SK-N-SH treated with all-trans-retinoic acid at 6 μM for 48 hours (cell line): ENCODE measurements around the gene GNA14.

Experiments
- ATAC-seq: fragments of 200-7000 bp; cut with Tn5 transposase; 3 replicates; pipeline ENCODE4 v1.9.1; 2020; ENCODE audit warnings: mild to moderate bottlenecking, moderate library complexity
- ARNTL ChIP-seq: fragments of 450-650 bp; formaldehyde crosslinking; IDR thresholded peaks from 2 replicates; pipeline ENCODE4 v1.5.0; 2020; ENCODE audit warnings: low read depth, mild to moderate bottlenecking, moderate library complexity, borderline replicate concordance
- BACH2 ChIP-seq: fragments of 250-450 bp; sonication (Bioruptor Pico); IDR thresholded peaks from 2 replicates; pipeline ENCODE4 v1.9.0; 2021; ENCODE audit warnings: mild to moderate bottlenecking, borderline replicate concordance
- CSDC2 ChIP-seq: fragments of 250-450 bp; sonication (Bioruptor Pico); IDR thresholded peaks from 2 replicates; pipeline ENCODE4 v1.5.0; 2020; ENCODE audit warnings: mild to moderate bottlenecking, moderate library complexity
- ESRRG ChIP-seq: fragments of 250-450 bp; sonication (Bioruptor Pico); IDR thresholded peaks from 2 replicates; pipeline ENCODE4 v1.6.1; 2021; ENCODE audit warnings: mild to moderate bottlenecking
- GLIS3 ChIP-seq: fragments of 250-450 bp; sonication (Bioruptor Pico); IDR thresholded peaks from 2 replicates; pipeline ENCODE4 v1.5.0; 2020; ENCODE audit warnings: mild to moderate bottlenecking, moderate library complexity
- ISL1 ChIP-seq: fragments of 250-450 bp; sonication (Bioruptor Pico); IDR thresholded peaks from 2 replicates; pipeline ENCODE4 v2.1.2; 2022; ENCODE audit warnings: mild to moderate bottlenecking, moderate library complexity
- OSR1 ChIP-seq: fragments of 250-450 bp; sonication (Bioruptor Pico); IDR thresholded peaks from 2 replicates; pipeline ENCODE4 v1.8.0; 2022; ENCODE audit warnings: moderate library complexity, mild to moderate bottlenecking, inconsistent platforms
- PPARA ChIP-seq: fragments of 250-450 bp; sonication (Bioruptor Pico); IDR thresholded peaks from 2 replicates; pipeline ENCODE4 v1.5.0; 2020; ENCODE audit warnings: mild to moderate bottlenecking, borderline replicate concordance
- RARB ChIP-seq: fragments of 250-450 bp; sonication (Bioruptor Pico); IDR thresholded peaks from 2 replicates; pipeline ENCODE4 v1.8.0; 2021; ENCODE audit warnings: mild to moderate bottlenecking, moderate library complexity
- SNAI2 ChIP-seq: fragments of 250-450 bp; sonication (Bioruptor Pico); IDR thresholded peaks from 2 replicates; pipeline ENCODE4 v1.5.0; 2020; ENCODE audit warnings: mild to moderate bottlenecking, moderate library complexity
- TCF4 ChIP-seq: fragments of 250-450 bp; sonication (Bioruptor Pico); IDR thresholded peaks from 2 replicates; pipeline ENCODE4 v1.8.0; 2021; ENCODE audit warnings: mild to moderate bottlenecking, moderate library complexity, borderline replicate concordance
- TOX ChIP-seq: fragments of 250-450 bp; sonication (Bioruptor Pico); IDR thresholded peaks from 2 replicates; pipeline ENCODE4 v1.8.0; 2021; ENCODE audit warnings: mild to moderate bottlenecking, moderate library complexity, borderline replicate concordance
- ZFP3 ChIP-seq: fragments of 250-450 bp; sonication (Bioruptor Pico); IDR thresholded peaks from 2 replicates; pipeline ENCODE4 v1.5.0; 2020; ENCODE audit warnings: mild to moderate bottlenecking, moderate library complexity
- ZFP30 ChIP-seq: fragments of 450-650 bp; formaldehyde crosslinking; IDR thresholded peaks from 2 replicates; pipeline ENCODE4 v1.5.0; 2022; ENCODE audit warnings: mild to moderate bottlenecking, moderate library complexity
- ZNF565 ChIP-seq: fragments of 450-650 bp; formaldehyde crosslinking; conservative IDR thresholded peaks from 2 replicates; pipeline ENCODE4 v1.5.0; 2020; ENCODE audit warnings: low read depth, mild to moderate bottlenecking, moderate library complexity
- ZNF70 ChIP-seq: fragments of 450-650 bp; formaldehyde crosslinking; IDR thresholded peaks from 2 replicates; pipeline ENCODE4 v1.5.0; 2020; ENCODE audit warnings: mild to moderate bottlenecking, moderate library complexity
- ZNF8 ChIP-seq: fragments of 450-650 bp; formaldehyde crosslinking; IDR thresholded peaks from 2 replicates; pipeline ENCODE4 v1.5.0; 2020; ENCODE audit warnings: mild to moderate bottlenecking, moderate library complexity
- TF ChIP-seq, protein P1 (sequence below): fragments of 250-450 bp; sonication (Bioruptor Pico); IDR thresholded peaks from 2 replicates; pipeline ENCODE4 v1.8.0; 2021; ENCODE audit warnings: low read depth, mild to moderate bottlenecking, moderate library complexity, borderline replicate concordance
- TF ChIP-seq, protein P2 (sequence below): fragments of 250-450 bp; sonication (Bioruptor Pico); IDR thresholded peaks from 2 replicates; pipeline ENCODE4 v1.5.1; 2021; ENCODE audit warnings: mild to moderate bottlenecking, moderate library complexity
- TF ChIP-seq, protein P3 (sequence below): fragments of 250-450 bp; sonication (Bioruptor Pico); IDR thresholded peaks from 2 replicates; pipeline ENCODE4 v1.5.0; 2020; ENCODE audit warnings: mild to moderate bottlenecking, moderate library complexity
- TF ChIP-seq, protein P4 (sequence below): fragments of 250-450 bp; sonication (Bioruptor Pico); IDR thresholded peaks from 2 replicates; pipeline ENCODE4 v1.8.0; 2020; ENCODE audit warnings: mild to moderate bottlenecking, moderate library complexity, borderline replicate concordance
- TF ChIP-seq, protein P5 (sequence below): fragments of 250-450 bp; sonication (Bioruptor Pico); IDR thresholded peaks from 2 replicates; pipeline ENCODE4 v1.5.1; 2020; ENCODE audit warnings: low read depth, mild to moderate bottlenecking, moderate library complexity

The GNA14 gene

DNA sequence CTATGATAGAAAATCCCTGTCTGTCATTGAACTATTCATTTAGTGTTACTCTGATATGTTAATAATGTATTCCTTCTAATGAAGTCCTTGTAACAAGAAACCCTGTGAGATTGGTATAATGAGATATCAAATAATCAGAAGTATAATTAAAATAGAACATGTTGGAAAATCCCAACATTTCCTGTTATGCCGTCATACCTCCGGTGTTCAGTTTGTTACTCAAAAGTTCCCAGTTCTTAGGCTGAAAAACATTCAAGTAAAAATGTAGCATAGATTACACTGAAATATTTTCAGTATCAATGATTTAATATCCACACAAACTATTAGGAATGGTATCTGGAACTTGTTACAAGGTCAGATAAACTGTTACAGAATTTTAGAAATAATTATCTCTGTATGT is 227.5 kb downstream of the GNA14 start:
- TF ChIP-seq ZNF8 (CRISPR knock-in tag) (no peak), CSDC2 (CRISPR knock-in tag) (no peak), ZNF70 (CRISPR knock-in tag) (no peak), OSR1 (CRISPR knock-in tag) (no peak), ARNTL (no peak), ZNF565 (no peak), TCF4 (CRISPR knock-in tag) (no peak), ESRRG (CRISPR knock-in tag) (no peak), RARB (no peak), ZFP3 (CRISPR knock-in tag) (no peak), PPARA (CRISPR knock-in tag) (no peak), ISL1 (no peak), GLIS3 (CRISPR knock-in tag) (no peak), SNAI2 (CRISPR knock-in tag) (no peak)
- TF ChIP-seq, protein P1, sequence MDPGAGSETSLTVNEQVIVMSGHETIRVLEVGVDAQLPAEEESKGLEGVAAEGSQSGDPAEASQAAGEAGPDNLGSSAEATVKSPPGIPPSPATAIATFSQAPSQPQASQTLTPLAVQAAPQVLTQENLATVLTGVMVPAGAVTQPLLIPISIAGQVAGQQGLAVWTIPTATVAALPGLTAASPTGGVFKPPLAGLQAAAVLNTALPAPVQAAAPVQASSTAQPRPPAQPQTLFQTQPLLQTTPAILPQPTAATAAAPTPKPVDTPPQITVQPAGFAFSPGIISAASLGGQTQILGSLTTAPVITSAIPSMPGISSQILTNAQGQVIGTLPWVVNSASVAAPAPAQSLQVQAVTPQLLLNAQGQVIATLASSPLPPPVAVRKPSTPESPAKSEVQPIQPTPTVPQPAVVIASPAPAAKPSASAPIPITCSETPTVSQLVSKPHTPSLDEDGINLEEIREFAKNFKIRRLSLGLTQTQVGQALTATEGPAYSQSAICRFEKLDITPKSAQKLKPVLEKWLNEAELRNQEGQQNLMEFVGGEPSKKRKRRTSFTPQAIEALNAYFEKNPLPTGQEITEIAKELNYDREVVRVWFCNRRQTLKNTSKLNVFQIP (CRISPR knock-in tag) = no peak
- TF ChIP-seq, protein P2, sequence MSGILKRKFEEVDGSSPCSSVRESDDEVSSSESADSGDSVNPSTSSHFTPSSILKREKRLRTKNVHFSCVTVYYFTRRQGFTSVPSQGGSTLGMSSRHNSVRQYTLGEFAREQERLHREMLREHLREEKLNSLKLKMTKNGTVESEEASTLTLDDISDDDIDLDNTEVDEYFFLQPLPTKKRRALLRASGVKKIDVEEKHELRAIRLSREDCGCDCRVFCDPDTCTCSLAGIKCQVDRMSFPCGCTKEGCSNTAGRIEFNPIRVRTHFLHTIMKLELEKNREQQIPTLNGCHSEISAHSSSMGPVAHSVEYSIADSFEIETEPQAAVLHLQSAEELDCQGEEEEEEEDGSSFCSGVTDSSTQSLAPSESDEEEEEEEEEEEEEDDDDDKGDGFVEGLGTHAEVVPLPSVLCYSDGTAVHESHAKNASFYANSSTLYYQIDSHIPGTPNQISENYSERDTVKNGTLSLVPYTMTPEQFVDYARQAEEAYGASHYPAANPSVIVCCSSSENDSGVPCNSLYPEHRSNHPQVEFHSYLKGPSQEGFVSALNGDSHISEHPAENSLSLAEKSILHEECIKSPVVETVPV (CRISPR knock-in tag) = no peak
- TF ChIP-seq, protein P3, sequence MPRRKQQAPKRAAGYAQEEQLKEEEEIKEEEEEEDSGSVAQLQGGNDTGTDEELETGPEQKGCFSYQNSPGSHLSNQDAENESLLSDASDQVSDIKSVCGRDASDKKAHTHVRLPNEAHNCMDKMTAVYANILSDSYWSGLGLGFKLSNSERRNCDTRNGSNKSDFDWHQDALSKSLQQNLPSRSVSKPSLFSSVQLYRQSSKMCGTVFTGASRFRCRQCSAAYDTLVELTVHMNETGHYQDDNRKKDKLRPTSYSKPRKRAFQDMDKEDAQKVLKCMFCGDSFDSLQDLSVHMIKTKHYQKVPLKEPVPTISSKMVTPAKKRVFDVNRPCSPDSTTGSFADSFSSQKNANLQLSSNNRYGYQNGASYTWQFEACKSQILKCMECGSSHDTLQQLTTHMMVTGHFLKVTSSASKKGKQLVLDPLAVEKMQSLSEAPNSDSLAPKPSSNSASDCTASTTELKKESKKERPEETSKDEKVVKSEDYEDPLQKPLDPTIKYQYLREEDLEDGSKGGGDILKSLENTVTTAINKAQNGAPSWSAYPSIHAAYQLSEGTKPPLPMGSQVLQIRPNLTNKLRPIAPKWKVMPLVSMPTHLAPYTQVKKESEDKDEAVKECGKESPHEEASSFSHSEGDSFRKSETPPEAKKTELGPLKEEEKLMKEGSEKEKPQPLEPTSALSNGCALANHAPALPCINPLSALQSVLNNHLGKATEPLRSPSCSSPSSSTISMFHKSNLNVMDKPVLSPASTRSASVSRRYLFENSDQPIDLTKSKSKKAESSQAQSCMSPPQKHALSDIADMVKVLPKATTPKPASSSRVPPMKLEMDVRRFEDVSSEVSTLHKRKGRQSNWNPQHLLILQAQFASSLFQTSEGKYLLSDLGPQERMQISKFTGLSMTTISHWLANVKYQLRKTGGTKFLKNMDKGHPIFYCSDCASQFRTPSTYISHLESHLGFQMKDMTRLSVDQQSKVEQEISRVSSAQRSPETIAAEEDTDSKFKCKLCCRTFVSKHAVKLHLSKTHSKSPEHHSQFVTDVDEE (CRISPR knock-in tag) = no peak
- no peak for ATAC-seq

DNA sequence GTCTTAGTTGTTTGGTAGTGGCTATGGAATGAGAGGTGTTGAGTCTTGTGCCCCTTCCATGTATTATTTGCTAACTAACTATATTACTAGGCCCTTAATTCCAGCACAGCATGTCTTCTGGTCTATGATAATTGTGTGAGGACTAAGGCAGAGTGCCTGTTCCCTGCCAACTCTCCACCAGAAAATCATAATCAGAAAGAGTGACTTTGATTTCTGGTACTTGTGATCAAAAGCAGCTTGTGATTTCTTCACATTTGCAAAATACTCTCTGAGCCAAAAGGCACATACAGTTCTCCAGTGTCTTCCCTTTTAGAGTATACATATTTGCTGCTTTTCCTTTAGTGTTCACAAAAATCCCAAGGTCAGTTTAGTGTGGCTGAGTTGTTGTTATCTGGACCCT is 229.9 kb downstream of the GNA14 start:
- TF ChIP-seq ZFP30 (no peak), ZNF8 (CRISPR knock-in tag) (no peak), ARNTL (no peak), BACH2 (CRISPR knock-in tag) (no peak), TCF4 (CRISPR knock-in tag) (no peak), ZNF70 (CRISPR knock-in tag) (no peak)
- TF ChIP-seq, protein P4, sequence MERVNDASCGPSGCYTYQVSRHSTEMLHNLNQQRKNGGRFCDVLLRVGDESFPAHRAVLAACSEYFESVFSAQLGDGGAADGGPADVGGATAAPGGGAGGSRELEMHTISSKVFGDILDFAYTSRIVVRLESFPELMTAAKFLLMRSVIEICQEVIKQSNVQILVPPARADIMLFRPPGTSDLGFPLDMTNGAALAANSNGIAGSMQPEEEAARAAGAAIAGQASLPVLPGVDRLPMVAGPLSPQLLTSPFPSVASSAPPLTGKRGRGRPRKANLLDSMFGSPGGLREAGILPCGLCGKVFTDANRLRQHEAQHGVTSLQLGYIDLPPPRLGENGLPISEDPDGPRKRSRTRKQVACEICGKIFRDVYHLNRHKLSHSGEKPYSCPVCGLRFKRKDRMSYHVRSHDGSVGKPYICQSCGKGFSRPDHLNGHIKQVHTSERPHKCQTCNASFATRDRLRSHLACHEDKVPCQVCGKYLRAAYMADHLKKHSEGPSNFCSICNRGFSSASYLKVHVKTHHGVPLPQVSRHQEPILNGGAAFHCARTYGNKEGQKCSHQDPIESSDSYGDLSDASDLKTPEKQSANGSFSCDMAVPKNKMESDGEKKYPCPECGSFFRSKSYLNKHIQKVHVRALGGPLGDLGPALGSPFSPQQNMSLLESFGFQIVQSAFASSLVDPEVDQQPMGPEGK (CRISPR knock-in tag) = no peak
- TF ChIP-seq, protein P2 (CRISPR knock-in tag) = no peak
- no peak for ATAC-seq

DNA sequence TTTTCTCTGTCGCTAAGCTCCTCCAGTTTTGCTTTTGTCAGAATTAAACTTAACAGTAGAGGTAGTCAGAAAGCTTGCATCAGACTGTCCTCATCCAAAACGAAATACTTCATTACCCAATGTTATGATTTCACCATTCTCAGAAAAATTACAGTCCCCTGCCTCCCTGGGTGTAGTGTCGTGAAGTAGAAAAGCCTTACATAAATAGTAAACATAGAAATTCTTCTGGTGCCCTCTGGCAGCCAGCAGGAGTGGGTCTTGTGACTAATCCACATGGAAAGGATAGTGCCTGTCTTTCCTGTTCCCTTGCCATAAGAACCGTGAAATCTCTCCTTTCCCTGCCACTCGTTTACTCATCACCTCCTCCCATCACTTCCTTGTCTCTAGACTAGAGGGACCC is 230.6 kb downstream of the GNA14 start:
- no peak for ATAC-seq
- TF ChIP-seq SNAI2 (CRISPR knock-in tag) (no peak), RARB (no peak), ZFP3 (CRISPR knock-in tag) (no peak), TCF4 (CRISPR knock-in tag) (no peak), OSR1 (CRISPR knock-in tag) (no peak), ZNF70 (CRISPR knock-in tag) (no peak), ZNF8 (CRISPR knock-in tag) (no peak), ISL1 (no peak), GLIS3 (CRISPR knock-in tag) (no peak), TOX (CRISPR knock-in tag) (no peak), BACH2 (CRISPR knock-in tag) (no peak), PPARA (CRISPR knock-in tag) (no peak), ZNF565 (no peak)
- TF ChIP-seq, protein P5, sequence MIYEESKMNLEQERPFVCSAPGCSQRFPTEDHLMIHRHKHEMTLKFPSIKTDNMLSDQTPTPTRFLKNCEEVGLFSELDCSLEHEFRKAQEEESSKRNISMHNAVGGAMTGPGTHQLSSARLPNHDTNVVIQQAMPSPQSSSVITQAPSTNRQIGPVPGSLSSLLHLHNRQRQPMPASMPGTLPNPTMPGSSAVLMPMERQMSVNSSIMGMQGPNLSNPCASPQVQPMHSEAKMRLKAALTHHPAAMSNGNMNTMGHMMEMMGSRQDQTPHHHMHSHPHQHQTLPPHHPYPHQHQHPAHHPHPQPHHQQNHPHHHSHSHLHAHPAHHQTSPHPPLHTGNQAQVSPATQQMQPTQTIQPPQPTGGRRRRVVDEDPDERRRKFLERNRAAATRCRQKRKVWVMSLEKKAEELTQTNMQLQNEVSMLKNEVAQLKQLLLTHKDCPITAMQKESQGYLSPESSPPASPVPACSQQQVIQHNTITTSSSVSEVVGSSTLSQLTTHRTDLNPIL (CRISPR knock-in tag) = no peak
- TF ChIP-seq, protein P4 (CRISPR knock-in tag) = no peak
- TF ChIP-seq, protein P1 (CRISPR knock-in tag) = no peak
